Esophagus squamous epithelium (tissue), 4 donors: ENCODE measurements around the gene ATP2B3.

Experiments
- CTCF ChIP-seq, 6 experiments: fragments of 450-650 bp in 4 of 6; fragments of 200-600 bp in 2 of 6; sonication (generic) in 2 of 6; IDR thresholded peaks; one replicate each; pipeline ENCODE4 v1.5.1; 2016 to 2019; ENCODE audit warnings: antibody characterized with exemption in 6 of 6, mild to moderate bottlenecking in 4 of 6, moderate library complexity in 4 of 6
- POLR2A ChIP-seq, 4 donors: fragments of 450-650 bp; IDR thresholded peaks; one replicate each; pipeline ENCODE4 v1.6.1; 2017; ENCODE audit warnings: antibody characterized with exemption in 4 of 4, mild to moderate bottlenecking in 4 of 4, moderate library complexity in 3 of 4

DNA sequence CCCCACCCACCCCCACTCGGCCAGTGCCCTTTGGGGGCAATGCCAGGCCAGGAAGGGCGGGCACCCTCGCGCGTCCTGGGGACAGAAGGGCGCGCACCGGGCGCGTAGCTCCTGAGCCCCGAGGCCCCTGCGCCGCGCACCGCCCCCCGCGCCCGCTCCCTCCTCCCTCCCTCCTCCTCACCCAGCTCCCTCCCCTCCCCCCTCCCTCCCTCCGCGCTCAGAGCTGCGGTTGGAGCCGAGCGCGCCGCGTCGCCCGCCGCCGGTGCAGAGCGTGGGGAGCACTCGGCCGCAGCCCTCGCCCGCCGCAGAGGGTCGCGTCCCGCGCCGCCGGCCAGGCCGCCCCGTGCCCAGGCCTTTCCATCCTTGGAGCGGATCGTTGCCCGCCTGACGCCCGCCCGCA, at the start of gene ATP2B3:
- TF ChIP-seq CTCF (IDR thresholded peaks at IDR 0.05) (no peak), POLR2A (IDR thresholded peaks at IDR 0.05) (no peak)
